Measurements from ENCODE around the gene TXNDC17.
"Not testable (repeated sequence)": the region's sequence is repeated elsewhere in the genome, so short reads cannot be mapped to it uniquely, and the experiment has no call there.

The TXNDC17 gene

DNA sequence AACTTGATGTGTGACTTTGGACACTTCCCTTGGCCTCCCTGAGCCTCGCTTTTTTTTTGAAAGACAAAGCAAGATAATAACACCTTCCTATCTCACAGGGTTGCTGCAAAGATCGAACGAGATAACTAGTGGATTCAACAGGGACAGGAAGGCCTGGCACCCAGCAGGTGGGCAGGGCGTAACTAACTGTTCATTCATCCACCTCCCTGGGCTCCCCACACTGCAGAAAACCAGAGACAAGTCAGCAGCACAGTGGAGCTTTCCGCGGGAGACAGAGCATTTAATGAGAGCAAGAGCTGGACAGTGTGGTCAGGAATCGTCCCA is 43.6 kb downstream of the TXNDC17 start:
- DNase-seq (ENCODE audit: low spot score), result no peak

GRCh38 chr17:6684881-6685767 is 44.3 kb downstream of the TXNDC17 start:
- no peak for DNase-seq (ENCODE audit: low spot score)

DNA sequence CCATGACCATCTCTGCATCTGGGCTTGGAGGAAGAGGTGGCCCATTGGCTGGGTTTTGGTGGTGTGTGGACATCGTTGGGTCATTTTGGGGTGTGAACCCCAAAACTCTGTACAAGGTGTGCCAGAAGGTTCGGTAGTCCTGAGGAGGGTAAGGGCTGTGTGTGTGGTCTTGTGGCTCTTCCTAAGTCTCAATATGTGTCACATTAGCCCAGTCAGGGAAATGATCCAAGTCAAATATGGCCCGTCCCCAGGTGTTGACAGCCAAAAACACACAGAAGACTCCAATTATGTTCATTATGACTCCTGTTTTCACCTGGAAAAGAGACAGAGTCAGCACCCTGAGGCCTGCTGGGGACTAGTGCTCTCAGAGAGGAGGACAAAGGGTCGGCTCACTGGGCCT is 45.2 kb downstream of the TXNDC17 start:
- DNase-seq (ENCODE audit: low spot score), result no peak

GRCh38 chr17:6688944-6689343 is 48.1 kb downstream of the TXNDC17 start:
- no peak for DNase-seq (ENCODE audit: low spot score)

DNA sequence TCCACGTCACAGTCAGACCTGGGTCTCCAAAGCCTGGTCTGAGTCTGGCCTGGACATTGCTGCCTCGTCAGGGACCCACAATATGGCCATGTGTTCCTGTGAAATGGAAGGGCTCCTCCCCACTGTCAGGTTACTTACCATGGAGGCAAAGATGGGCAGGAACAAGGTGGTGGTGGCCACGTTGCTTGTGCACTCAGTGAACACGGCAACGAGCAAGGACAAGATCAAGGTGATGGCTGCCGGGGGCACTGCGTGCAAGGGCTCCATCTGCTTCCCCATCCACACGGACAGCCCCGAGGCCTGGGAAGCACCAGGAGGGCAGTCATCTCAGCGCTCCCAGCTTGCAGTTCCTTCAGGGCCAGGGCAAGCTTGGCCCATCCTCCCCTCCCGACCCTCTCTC is 49.8 kb downstream of the TXNDC17 start:
- DNase-seq (ENCODE audit: low spot score), result no peak

DNA sequence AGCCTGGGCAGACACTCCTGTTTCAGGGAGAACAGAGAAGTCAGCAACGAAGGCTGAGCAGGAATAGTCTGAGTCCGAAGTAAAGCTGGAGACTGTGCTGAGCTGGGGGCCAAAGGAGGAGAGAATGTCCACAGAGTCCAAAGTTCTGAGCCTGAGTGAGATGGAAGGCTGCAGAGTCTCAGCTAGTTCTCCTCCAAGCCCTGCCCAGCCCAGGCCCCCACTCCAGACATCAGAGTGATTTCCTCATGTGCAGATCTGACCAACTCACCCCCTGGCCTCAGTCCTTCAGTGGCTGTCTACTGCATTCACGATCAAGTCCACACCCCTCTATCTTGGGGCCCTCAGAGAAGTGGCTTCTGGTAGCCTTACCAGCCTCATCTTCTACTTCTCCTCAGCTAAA is 50.7 kb downstream of the TXNDC17 start:
- no peak for DNase-seq (ENCODE audit: low spot score)

- not testable (repeated sequence) for DNase-seq (ENCODE audit: low spot score)
These were observed 51.1 kb downstream of the TXNDC17 start for GRCh38 chr17:6691958-6692357.

Data from globus pallidus (tissue), 1 donor.